ENCODE data around the gene C1QL3. TPM values are rescaled to one million over a fixed set of nuclear protein-coding genes. Genes with fewer than 3 reads are reported as not detected.

Gene C1QL3
- total RNA-seq, 1 donor from 2014 or later: 1.00 TPM

DNA sequence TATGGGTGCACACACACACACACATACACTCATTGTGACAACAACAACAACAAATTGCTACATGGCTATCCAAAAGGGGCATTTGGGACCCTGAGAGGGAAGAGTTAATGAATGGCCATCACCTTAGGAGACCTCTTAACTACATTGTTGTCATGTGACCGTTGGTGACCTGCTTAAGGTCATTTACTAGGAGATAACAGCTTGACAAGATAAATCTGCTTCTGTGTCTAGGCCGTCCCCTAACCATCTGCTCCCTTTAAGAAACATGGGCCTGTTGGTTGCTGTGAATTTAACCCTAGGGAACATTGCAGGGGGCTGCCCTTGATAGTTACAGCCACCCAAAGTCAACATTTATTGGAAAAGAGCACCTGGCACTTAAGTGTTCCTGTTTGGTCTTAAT, 29.7 kb downstream of the C1QL3 start:
- Mint-ChIP-seq H3K27me3 (ENCODE audit: low read depth, unreplicated experiment) (peaks cover 3% of the 10 kb centered on the region), H3K27ac (ENCODE audit: unreplicated experiment) (no peak overlapping the region), H3K4me1 (ENCODE audit: low read depth, unreplicated experiment) (no peaks in the 10 kb centered on the region), H3K4me3 (ENCODE audit: unreplicated experiment) (no peak overlapping the region), H3K9me3 (ENCODE audit: unreplicated experiment) (no peaks in the 10 kb centered on the region), H3K36me3 (ENCODE audit: low read depth, unreplicated experiment) (no peaks in the 10 kb centered on the region)
- Histone ChIP-seq H3K4me2 (ENCODE audit: low read length) (no peak overlapping the region), H3K9ac (ENCODE audit: low read length) (no peak overlapping the region), H3K9me3 (ENCODE audit: insufficient read depth, low read depth, low read length) (no peaks in the 10 kb centered on the region), H3K36me3 (ENCODE audit: insufficient read depth, low read length) (no peaks in the 10 kb centered on the region), H3K79me2 (ENCODE audit: insufficient read depth, low read length) (no peaks in the 10 kb centered on the region), H3K27ac (ENCODE audit: low read depth, low read length) (no peak overlapping the region), H4K20me1 (ENCODE audit: insufficient read depth, low read length) (no peaks in the 10 kb centered on the region), H3K4me3 (ENCODE audit: insufficient read depth, low read depth, low read length) (no peak overlapping the region), H3K27me3 (ENCODE audit: insufficient read depth, low read length) (no peaks in the 10 kb centered on the region), H2AFZ (ENCODE audit: low read depth, low read length) (no peak overlapping the region), H3K4me1 (ENCODE audit: insufficient read depth, low read length) (no peaks in the 10 kb centered on the region)
- FAIRE-seq: no peak
- TF ChIP-seq, protein P1, sequence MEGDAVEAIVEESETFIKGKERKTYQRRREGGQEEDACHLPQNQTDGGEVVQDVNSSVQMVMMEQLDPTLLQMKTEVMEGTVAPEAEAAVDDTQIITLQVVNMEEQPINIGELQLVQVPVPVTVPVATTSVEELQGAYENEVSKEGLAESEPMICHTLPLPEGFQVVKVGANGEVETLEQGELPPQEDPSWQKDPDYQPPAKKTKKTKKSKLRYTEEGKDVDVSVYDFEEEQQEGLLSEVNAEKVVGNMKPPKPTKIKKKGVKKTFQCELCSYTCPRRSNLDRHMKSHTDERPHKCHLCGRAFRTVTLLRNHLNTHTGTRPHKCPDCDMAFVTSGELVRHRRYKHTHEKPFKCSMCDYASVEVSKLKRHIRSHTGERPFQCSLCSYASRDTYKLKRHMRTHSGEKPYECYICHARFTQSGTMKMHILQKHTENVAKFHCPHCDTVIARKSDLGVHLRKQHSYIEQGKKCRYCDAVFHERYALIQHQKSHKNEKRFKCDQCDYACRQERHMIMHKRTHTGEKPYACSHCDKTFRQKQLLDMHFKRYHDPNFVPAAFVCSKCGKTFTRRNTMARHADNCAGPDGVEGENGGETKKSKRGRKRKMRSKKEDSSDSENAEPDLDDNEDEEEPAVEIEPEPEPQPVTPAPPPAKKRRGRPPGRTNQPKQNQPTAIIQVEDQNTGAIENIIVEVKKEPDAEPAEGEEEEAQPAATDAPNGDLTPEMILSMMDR (IDR thresholded peaks at IDR 0.05; ENCODE audit: insufficient read depth, low read depth, low read length): no peak
- no peak for TF ChIP-seq EZH2 (IDR thresholded peaks at IDR 0.05; ENCODE audit: insufficient read depth, low read length)
- no peak for DNase-seq (ENCODE audit: low read depth)

DNA sequence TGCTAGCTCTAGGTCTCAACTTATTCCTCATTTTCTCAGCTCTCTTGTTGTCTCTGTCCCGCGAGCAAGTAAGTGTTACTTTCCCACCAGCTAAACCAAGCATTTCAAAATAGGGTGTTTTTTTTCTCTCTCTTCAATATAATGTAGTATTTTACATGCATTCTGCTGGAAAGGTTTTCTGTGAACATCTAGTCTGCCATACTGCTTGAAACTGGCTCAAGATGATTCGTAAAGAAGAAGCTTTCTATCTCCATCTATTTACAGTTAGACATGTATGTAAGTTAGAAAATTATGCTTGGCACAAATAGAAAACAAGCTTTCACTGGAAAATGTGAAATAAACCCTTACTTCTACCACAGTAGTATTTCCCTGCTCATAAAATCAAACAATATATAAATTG, 31.2 kb downstream of the C1QL3 start:
- Histone ChIP-seq H3K4me1 (ENCODE audit: insufficient read depth, low read length) (no peaks in the 10 kb centered on the region), H4K20me1 (ENCODE audit: insufficient read depth, low read length) (no peaks in the 10 kb centered on the region), H3K27me3 (ENCODE audit: insufficient read depth, low read length) (no peaks in the 10 kb centered on the region), H3K79me2 (ENCODE audit: insufficient read depth, low read length) (no peaks in the 10 kb centered on the region), H3K4me3 (ENCODE audit: insufficient read depth, low read depth, low read length) (no peak overlapping the region), H3K36me3 (ENCODE audit: insufficient read depth, low read length) (no peaks in the 10 kb centered on the region), H3K27ac (ENCODE audit: low read depth, low read length) (no peak overlapping the region), H3K4me2 (ENCODE audit: low read length) (no peak overlapping the region), H3K9ac (ENCODE audit: low read length) (no peak overlapping the region), H2AFZ (ENCODE audit: low read depth, low read length) (no peak overlapping the region), H3K9me3 (ENCODE audit: insufficient read depth, low read depth, low read length) (no peaks in the 10 kb centered on the region)
- TF ChIP-seq EZH2 (IDR thresholded peaks at IDR 0.05; ENCODE audit: insufficient read depth, low read length): no peak
- TF ChIP-seq, protein P1 (IDR thresholded peaks at IDR 0.05; ENCODE audit: insufficient read depth, low read depth, low read length): no peak
- no peak overlapping the region for H3K4me3 Mint-ChIP-seq (ENCODE audit: unreplicated experiment)
- H3K27me3 Mint-ChIP-seq (ENCODE audit: low read depth, unreplicated experiment): no peaks in the 10 kb centered on the region
- H3K27ac Mint-ChIP-seq (ENCODE audit: unreplicated experiment): no peak overlapping the region
- no peaks in the 10 kb centered on the region for H3K4me1 Mint-ChIP-seq (ENCODE audit: low read depth, unreplicated experiment)
- no peaks in the 10 kb centered on the region for H3K9me3 Mint-ChIP-seq (ENCODE audit: unreplicated experiment)
- no peak for DNase-seq (ENCODE audit: low read depth)
- FAIRE-seq: no peak
- no peaks in the 10 kb centered on the region for H3K36me3 Mint-ChIP-seq (ENCODE audit: low read depth, unreplicated experiment)

DNA sequence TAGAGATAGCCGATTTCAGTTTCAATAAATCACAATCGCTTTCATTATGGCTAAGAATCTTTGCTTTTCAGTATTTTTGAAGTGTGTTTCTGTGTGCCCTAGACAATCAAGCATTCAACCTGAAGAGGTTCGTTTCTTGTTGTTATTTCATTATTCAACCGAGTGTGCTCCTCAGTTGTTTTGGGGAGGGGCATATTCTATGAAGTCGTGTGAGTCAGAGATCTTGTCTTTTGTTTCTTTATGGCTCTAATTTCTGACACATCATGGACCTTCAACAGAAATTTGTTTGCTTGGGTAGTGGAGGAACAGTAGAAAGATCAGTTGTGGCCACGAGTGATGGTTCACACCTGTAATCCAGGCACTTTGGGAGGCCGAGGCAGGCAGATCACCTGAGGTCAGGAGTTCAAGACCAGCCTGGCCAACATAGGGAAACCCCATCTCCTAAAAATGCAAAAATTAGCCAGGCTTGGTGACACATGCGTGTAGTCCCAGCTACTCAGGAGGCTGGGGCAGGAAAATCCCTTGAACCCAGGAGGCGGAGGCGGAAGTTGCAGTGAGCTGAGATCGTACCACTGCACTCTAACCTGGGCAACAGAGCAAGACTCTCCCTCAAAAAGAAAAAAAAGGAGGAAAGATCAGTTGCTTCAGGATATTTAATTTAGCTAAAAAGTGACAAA, 38.3 kb downstream of the C1QL3 start:
- Mint-ChIP-seq H3K4me3 (ENCODE audit: unreplicated experiment) (no peak overlapping the region), H3K27me3 (ENCODE audit: low read depth, unreplicated experiment) (no peaks in the 10 kb centered on the region), H3K27ac (ENCODE audit: unreplicated experiment) (no peak overlapping the region), H3K36me3 (ENCODE audit: low read depth, unreplicated experiment) (peaks cover 2% of the 10 kb centered on the region), H3K9me3 (ENCODE audit: unreplicated experiment) (no peaks in the 10 kb centered on the region), H3K4me1 (ENCODE audit: low read depth, unreplicated experiment) (no peaks in the 10 kb centered on the region)
- Histone ChIP-seq H3K4me1 (ENCODE audit: insufficient read depth, low read length) (no peaks in the 10 kb centered on the region), H3K4me3 (ENCODE audit: insufficient read depth, low read depth, low read length) (no peak overlapping the region), H3K9ac (ENCODE audit: low read length) (no peak overlapping the region), H3K27ac (ENCODE audit: low read depth, low read length) (no peak overlapping the region), H3K27me3 (ENCODE audit: insufficient read depth, low read length) (no peaks in the 10 kb centered on the region), H3K4me2 (ENCODE audit: low read length) (no peak overlapping the region), H2AFZ (ENCODE audit: low read depth, low read length) (no peak overlapping the region), H4K20me1 (ENCODE audit: insufficient read depth, low read length) (no peaks in the 10 kb centered on the region), H3K36me3 (ENCODE audit: insufficient read depth, low read length) (no peaks in the 10 kb centered on the region), H3K9me3 (ENCODE audit: insufficient read depth, low read depth, low read length) (no peaks in the 10 kb centered on the region), H3K79me2 (ENCODE audit: insufficient read depth, low read length) (no peaks in the 10 kb centered on the region)
- TF ChIP-seq, protein P1 (IDR thresholded peaks at IDR 0.05; ENCODE audit: insufficient read depth, low read depth, low read length): no peak
- TF ChIP-seq EZH2 (IDR thresholded peaks at IDR 0.05; ENCODE audit: insufficient read depth, low read length): no peak
- FAIRE-seq (no peak), DNase-seq (ENCODE audit: low read depth) (no peak)
